GM12878 (cell line): ENCODE data around the gene PDE1C. TPM values are rescaled to one million over a fixed set of nuclear protein-coding genes. Genes with fewer than 3 reads are reported as not detected.

Experiments
- ATAC-seq: fragments of 200-7000 bp; cut with Tn5 transposase; 3 replicates; pipeline ENCODE4 v1.9.1; 2020; ENCODE audit warnings: mild to moderate bottlenecking, moderate library complexity
- BruUV-seq: library from RNA; stranded (reverse); fragments of 400-500 nt; replicated peaks from 2 replicates; lab custom pipeline; 2021; lab: Mats Ljungman, UMichigan
- CTCF ChIA-PET: fragments of 300-600 bp; sonication (Branson Sonifier 250); formaldehyde crosslinking; extraction: SDS; loops from one replicate; lab custom pipeline; 2021; ENCODE audit warnings: inconsistent platforms; lab: Yijun Ruan, JAX
- POLR2A ChIA-PET: fragments of 350-600 bp; formaldehyde crosslinking; extraction: SDS; loops from one replicate; lab custom pipeline; 2021; ENCODE audit warnings: inconsistent platforms; lab: Charles Lee
- RAD21 ChIA-PET: fragments of 300-600 bp; sonication (Branson Sonifier 250); formaldehyde crosslinking; loops from one replicate; lab custom pipeline; 2023; ENCODE audit warnings: antibody characterized with exemption; ENCODE audit not compliant: unreplicated experiment; lab: Charles Lee
- SMC1A ChIA-PET: fragments of 300-600 bp; sonication (Branson Sonifier 250); formaldehyde crosslinking; loops from one replicate; lab custom pipeline; 2023; ENCODE audit not compliant: unreplicated experiment, uncharacterized antibody; lab: Charles Lee
- DNase-seq: peaks from one replicate; pipeline ENCODE4 v3.0.0-alpha.2; 2011; ENCODE audit warnings: low read depth, low spot score
- FAIRE-seq: peaks from 3 replicates; lab custom pipeline; 2011; peaks lifted over from hg19 to GRCh38; lab: Jason Lieb, UNC
- H2AFZ ChIP-seq: 2 replicates; pipeline ENCODE4 v1.6.0; 2011; ENCODE audit warnings: low read depth, low read length, control low read depth; ENCODE audit not compliant: control insufficient read depth
- H3K27ac ChIP-seq: 2 replicates; pipeline ENCODE4 v1.5.1; 2011; ENCODE audit warnings: control low read depth; ENCODE audit not compliant: control insufficient read depth, insufficient read depth
- H3K27me3 ChIP-seq, 2 experiments: replicated peaks in 1 of 2; 2 replicates each; pipeline versions ENCODE4 v1.6.0 to v1.6.1; 2011; ENCODE audit warnings: low read length in 1 of 2; ENCODE audit not compliant: control insufficient read depth in 2 of 2, insufficient read depth in 2 of 2
- H3K36me3 ChIP-seq, 2 experiments: 2 replicates each; pipeline ENCODE4 v1.5.1; 2011; ENCODE audit warnings: low read length in 1 of 2; ENCODE audit not compliant: control insufficient read depth in 2 of 2, insufficient read depth in 2 of 2
- H3K4me1 ChIP-seq: 2 replicates; pipeline ENCODE4 v1.6.1; 2011; ENCODE audit warnings: mild to moderate bottlenecking, low read length, moderate library complexity, mixed read lengths; ENCODE audit not compliant: control insufficient read depth, insufficient read depth
- H3K4me2 ChIP-seq: 2 replicates; pipeline ENCODE4 v1.6.0; 2011; ENCODE audit warnings: control low read depth; ENCODE audit not compliant: control insufficient read depth, insufficient read depth
- H3K4me3 ChIP-seq: fragments of 200-600 bp; sonication (generic); 2 replicates; pipeline ENCODE4 v1.5.1; 2016
- H3K79me2 ChIP-seq: 2 replicates; pipeline ENCODE4 v1.6.0; 2011; ENCODE audit warnings: low read length; ENCODE audit not compliant: control insufficient read depth, insufficient read depth
- H3K9ac ChIP-seq: 2 replicates; pipeline ENCODE4 v1.8.0; 2011; ENCODE audit warnings: low read length, control low read depth, mixed read lengths; ENCODE audit not compliant: control insufficient read depth, insufficient read depth
- H3K9me3 ChIP-seq: replicated peaks from 3 replicates; pipeline ENCODE4 v1.5.1; 2011; ENCODE audit warnings: mild to moderate bottlenecking, low read length; ENCODE audit not compliant: control insufficient read depth, insufficient read depth
- H4K20me1 ChIP-seq: 2 replicates; pipeline ENCODE4 v1.6.0; 2011; ENCODE audit not compliant: control insufficient read depth, insufficient read depth
- PRDM15 ChIP-seq: fragments of 450-650 bp; formaldehyde crosslinking; IDR thresholded peaks from 2 replicates; pipeline ENCODE4 v1.4.0; 2020; ENCODE audit warnings: mild to moderate bottlenecking, moderate library complexity
- WGBS: methylation state at CpG from one replicate; pipeline ENCODE4 v1.1.6; 2016; ENCODE audit warnings: low lambda C conversion rate; ENCODE audit not compliant: insufficient replicate concordance, insufficient coverage; ENCODE audit errors: missing lambda C conversion rate; 5-methylcytosine and 5-hydroxymethylcytosine counted together
- in situ Hi-C: fragments of 300-500 bp; cut with MboI; formaldehyde crosslinking; loops from 9 replicates; pipeline ENCODE4 v1.14.3; 2018; ENCODE audit warnings: mixed read lengths
- intact Hi-C: fragments of 100-400 bp; cut with micrococcal nuclease; formaldehyde crosslinking; loops from one replicate; pipeline ENCODE4 v1.14.2; 2022; ENCODE audit not compliant: unreplicated experiment
- polyA plus RNA-seq, 11 experiments: library from polyadenylated mRNA; depleted of rRNA in 4 of 11; unstranded in 6 of 11; stranded (reverse) in 5 of 11; fragments of >200 nt; fragmentation: Nextera tagmentation in 4 of 11; fragmentation: Illumina TruSeq in 1 of 11; extraction: Ambion mirVana in 4 of 11; extraction: Trizol in 1 of 11; gene quantifications; 1 replicate in 1 of 11; 2 replicates in 10 of 11; pipeline versions ENCODE4 v1.2.1 to v1.2.3, GENCODE V29; 2011 to 2016; ENCODE audit warnings: inconsistent platforms in 2 of 11, missing spikeins in 2 of 11, low read depth in 1 of 11
- total RNA-seq, 4 experiments: library from RNA; depleted of rRNA in 3 of 4; stranded (reverse); fragments of >200 nt in 3 of 4; fragmentation: Illumina TruSeq in 1 of 4; extraction: Trizol in 1 of 4; gene quantifications; 2 replicates each; pipeline versions ENCODE4 v1.2.1 to v1.2.3, GENCODE V29; 2013 to 2021
- TF ChIP-seq, protein P1 (sequence below): IDR thresholded peaks from 2 replicates; pipeline ENCODE4 v1.6.1; 2012; ENCODE audit warnings: improper control_type of control experiment, low read depth, low read length; ENCODE audit not compliant: insufficient replicate concordance

The PDE1C gene
- total and polyA plus RNA-seq, 10 of the 15 experiments (the other 5 are each of a cell fraction or from before 2014, with no cell fraction given), result 0.29 to 2.3 (median 0.70) TPM

GRCh38 chr7:31850066-31850465 lies 220.1 kb downstream of the PDE1C start:
- no TSS peak for BruUV-seq
- in situ Hi-C loops (no loop called here), intact Hi-C loops (no loop called here)
- H3K79me2 ChIP-seq, result no peaks in the 10 kb centered on the region
- RAD21 ChIA-PET, result no interaction called here
- SMC1A ChIA-PET, result no interaction called here
- no peaks in the 10 kb centered on the region for H3K4me1 ChIP-seq
- H3K9ac ChIP-seq, result no peak overlapping the region
- TF ChIP-seq PRDM15 (CRISPR knock-in tag), result no peak
- TF ChIP-seq, protein P1, sequence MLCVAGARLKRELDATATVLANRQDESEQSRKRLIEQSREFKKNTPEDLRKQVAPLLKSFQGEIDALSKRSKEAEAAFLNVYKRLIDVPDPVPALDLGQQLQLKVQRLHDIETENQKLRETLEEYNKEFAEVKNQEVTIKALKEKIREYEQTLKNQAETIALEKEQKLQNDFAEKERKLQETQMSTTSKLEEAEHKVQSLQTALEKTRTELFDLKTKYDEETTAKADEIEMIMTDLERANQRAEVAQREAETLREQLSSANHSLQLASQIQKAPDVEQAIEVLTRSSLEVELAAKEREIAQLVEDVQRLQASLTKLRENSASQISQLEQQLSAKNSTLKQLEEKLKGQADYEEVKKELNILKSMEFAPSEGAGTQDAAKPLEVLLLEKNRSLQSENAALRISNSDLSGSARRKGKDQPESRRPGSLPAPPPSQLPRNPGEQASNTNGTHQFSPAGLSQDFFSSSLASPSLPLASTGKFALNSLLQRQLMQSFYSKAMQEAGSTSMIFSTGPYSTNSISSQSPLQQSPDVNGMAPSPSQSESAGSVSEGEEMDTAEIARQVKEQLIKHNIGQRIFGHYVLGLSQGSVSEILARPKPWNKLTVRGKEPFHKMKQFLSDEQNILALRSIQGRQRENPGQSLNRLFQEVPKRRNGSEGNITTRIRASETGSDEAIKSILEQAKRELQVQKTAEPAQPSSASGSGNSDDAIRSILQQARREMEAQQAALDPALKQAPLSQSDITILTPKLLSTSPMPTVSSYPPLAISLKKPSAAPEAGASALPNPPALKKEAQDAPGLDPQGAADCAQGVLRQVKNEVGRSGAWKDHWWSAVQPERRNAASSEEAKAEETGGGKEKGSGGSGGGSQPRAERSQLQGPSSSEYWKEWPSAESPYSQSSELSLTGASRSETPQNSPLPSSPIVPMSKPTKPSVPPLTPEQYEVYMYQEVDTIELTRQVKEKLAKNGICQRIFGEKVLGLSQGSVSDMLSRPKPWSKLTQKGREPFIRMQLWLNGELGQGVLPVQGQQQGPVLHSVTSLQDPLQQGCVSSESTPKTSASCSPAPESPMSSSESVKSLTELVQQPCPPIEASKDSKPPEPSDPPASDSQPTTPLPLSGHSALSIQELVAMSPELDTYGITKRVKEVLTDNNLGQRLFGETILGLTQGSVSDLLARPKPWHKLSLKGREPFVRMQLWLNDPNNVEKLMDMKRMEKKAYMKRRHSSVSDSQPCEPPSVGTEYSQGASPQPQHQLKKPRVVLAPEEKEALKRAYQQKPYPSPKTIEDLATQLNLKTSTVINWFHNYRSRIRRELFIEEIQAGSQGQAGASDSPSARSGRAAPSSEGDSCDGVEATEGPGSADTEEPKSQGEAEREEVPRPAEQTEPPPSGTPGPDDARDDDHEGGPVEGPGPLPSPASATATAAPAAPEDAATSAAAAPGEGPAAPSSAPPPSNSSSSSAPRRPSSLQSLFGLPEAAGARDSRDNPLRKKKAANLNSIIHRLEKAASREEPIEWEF, result no peak
- no peak for DNase-seq
- POLR2A ChIA-PET, result no interaction called here
- no peak for FAIRE-seq
- H3K36me3 ChIP-seq, result no peaks in the 10 kb centered on the region
- no peak overlapping the region for H3K4me3 ChIP-seq
- CTCF ChIA-PET, result no interaction called here
- H3K9me3 ChIP-seq, result no peaks in the 10 kb centered on the region
- no peak for ATAC-seq
- H3K27ac ChIP-seq, result no peak overlapping the region
- H3K27me3 ChIP-seq, result no peaks in the 10 kb centered on the region
- WGBS, result 34% methylated on average over 5 of the region's 5 CpGs
- no peak overlapping the region for H2AFZ ChIP-seq
- H4K20me1 ChIP-seq, result no peaks in the 10 kb centered on the region
- no peak overlapping the region for H3K4me2 ChIP-seq
